Stimulated activated CD8-positive, alpha-beta memory T cell treated with anti-CD3 and anti-CD28 coated beads, Interleukin-4, amount 100 ng/mL, for 48 hours (primary cell): ENCODE results near the gene XPO6.

Experiments
- DNase-seq: peaks from one replicate; pipeline ENCODE4 v3.0.0-alpha.2; 2020

XPO6 gene

DNA sequence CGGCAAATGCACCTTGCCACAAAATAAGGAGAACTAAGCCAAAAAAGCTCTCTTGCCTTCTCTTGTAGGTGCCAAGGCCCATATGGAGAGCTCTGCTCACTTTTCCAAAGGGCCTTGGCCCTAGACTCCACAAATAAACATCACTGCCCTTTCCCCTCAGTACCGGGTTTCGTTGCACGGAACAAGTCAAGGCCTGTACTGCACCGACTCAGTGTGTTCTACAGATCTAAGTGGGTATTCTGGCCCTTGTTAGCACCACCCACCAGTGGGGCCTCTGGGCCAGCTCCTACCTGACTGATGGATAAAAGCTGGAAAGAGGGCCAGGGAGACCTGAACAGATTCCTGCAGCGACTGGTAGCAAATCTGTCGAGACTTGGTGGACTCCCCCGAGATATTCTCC lies 104.5 kb downstream of the XPO6 start:
- DNase-seq, result no peak

DNA sequence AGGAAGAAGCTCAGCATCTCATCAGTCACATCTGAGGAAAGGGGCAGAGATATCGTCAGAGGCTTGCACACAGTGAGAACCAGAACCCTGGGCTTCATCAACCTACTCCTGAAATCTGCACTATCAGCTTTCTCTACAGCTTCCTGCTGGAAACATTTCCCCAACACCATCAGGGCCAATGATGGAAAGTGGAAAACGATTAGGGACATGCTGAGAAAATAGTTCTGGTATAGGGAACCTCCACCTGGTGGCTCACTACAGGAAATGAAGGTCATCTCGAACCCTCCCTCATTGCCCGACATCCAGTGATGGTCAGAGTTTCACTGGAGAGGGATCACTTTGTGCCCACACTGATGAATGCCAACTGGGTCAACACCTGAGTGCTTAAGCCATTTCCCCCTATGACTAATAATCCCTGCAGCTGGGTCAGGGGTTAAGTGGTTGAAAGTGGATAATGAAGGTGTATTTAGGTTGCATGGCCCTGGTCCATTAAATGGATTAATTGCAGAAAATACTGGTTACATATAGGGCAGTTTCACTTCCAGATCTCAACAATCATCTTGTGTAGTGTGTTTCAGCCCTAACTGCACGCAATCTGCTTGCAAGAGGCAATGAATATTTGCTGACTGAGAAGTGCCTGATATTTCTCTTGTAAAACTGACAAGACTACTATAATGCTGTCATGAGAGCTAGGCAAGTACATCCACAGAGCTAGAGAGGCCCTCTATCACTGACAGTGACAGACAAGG lies 105.1 kb downstream of the XPO6 start:
- DNase-seq, result no peak

DNA sequence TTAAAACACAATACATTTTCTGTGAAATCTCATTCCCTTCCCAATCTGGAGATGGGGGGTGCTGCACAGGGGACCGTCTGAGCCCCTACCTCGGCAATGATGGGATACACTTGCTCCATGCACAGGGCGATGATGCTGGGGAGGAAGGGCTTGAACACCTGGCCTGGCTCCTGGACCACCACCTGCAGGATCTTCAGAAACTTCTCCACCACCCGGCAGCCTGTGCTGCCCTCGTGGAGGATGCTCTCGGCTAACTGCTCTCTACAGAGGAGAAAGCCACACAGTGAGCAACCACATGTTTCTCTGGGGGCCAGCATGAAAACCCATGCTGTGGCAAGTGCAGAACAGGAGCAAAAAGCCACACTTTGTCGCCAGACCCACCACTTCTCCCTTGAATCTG lies 105.8 kb downstream of the XPO6 start:
- DNase-seq, result no peak

DNA sequence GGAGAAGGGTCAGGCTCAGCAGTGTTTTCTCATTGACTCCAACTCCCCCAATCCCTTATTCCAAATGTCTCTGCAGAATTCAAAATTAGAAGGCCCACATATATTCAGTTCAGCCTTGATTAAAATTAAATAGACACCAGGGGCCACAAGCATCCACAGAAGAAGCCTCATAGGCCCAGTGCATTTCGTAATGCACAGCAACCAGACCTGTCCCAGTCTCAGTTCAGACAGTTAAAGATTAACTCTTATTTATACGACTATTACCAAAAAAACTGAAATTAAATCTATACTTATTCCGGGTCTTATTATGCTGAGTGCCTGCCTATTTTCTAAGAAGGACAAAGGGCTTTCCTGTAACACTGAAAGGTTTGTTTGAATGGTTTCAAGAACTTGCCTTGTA lies 106.5 kb downstream of the XPO6 start:
- no peak for DNase-seq

DNA sequence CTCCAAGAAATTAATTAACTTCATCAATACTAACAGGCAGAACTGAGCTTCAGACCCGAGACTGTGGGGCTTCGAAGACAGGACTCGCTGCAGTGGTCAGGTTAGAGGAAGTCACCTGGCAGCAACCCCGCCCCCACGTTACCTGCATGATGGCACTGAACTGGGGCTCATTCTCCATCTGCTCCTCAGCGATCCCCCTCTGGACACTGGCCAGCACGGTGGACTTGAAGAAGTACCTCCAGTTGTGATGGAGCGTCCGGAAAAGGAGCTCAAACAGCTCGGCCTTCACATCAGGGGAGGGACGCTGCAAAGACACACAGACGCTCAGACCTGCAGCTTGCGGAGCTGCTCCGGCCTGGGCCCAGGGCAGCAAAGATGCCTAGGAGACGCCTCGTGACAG lies 107.4 kb downstream of the XPO6 start:
- DNase-seq, result no peak

DNA sequence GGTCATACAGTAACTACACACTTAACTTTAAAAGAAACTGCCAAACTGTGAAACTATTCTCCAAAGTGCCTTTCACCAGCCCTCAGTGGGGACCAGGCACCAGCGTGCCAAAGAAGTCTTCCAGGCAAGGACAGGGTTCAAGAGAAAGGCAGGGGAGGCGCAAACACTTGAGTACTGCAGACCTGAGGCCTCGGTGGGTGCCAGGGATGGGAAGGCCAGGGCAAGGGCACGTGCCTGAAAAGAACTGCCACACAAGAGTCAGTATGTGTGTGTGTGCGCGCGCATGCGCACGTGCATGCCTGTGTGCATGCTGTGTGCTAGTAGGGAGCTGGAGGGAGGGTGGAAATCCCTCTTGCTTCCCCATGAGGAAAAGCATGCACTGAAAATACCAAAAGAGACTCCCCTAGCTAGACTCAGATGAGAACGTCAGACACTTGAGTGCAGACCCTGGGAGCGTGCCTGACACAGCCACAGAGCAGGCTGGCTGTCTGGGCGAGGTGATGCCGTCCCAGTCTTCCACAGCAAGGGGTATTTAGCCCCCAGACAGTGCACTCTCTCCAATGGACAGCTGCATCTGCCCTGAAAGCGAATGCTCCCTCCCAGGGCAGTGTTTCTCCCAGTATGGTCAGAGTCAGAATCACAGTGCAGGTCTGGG lies 108.1 kb downstream of the XPO6 start:
- no peak for DNase-seq

DNA sequence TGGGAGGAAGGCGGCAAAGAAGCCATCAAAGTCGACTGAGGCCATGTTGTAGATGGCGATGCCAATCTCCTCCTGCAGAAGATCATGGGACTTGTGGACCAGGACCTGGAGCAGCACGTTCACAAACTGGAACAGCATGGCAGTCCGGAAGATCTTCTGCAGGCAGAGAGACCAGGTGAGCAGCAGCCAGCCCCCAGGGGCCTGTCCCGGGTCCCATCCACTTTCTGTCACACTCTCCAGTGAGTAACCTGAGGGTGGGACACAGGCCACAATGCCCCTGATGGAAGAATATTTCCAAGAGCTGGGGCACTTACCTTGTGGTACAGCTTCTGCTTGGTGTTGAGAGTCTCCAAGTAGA lies 110.3 kb downstream of the XPO6 start:
- DNase-seq, result no peak

DNA sequence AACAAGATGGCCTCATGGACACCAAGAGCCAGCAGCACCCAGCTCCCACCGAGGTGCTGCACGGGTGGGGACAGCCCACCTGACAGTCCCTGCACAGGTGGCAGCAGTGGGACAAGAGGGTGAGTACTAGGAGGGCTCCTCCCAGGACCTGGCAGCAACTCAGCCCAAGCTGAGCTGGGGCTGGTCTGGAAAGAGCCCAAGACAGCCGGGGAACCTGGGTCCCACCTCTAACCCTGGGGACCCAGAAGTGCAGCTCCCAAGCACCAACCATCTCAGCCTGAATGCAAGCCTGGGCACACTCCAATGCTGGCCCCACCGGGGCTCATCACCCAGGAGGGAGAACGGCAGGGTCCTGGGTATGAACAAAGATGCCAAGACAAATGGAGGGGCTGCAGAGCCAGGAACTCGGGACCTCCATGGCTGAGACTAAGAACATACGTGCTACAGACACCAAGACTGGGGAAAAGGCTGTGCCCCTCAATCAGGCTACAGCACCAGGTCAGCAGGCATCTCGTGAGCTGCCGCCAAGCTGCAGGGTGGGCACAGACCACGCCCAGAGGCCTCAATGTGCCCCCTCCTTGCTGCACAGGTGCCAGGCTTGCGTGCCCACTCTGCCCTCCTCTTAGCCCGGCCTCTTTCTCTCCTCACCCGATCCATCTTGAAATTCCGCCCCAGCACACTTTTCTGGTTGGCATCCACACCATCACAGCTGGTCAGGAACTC lies 110.8 kb downstream of the XPO6 start:
- DNase-seq, result no peak

DNA sequence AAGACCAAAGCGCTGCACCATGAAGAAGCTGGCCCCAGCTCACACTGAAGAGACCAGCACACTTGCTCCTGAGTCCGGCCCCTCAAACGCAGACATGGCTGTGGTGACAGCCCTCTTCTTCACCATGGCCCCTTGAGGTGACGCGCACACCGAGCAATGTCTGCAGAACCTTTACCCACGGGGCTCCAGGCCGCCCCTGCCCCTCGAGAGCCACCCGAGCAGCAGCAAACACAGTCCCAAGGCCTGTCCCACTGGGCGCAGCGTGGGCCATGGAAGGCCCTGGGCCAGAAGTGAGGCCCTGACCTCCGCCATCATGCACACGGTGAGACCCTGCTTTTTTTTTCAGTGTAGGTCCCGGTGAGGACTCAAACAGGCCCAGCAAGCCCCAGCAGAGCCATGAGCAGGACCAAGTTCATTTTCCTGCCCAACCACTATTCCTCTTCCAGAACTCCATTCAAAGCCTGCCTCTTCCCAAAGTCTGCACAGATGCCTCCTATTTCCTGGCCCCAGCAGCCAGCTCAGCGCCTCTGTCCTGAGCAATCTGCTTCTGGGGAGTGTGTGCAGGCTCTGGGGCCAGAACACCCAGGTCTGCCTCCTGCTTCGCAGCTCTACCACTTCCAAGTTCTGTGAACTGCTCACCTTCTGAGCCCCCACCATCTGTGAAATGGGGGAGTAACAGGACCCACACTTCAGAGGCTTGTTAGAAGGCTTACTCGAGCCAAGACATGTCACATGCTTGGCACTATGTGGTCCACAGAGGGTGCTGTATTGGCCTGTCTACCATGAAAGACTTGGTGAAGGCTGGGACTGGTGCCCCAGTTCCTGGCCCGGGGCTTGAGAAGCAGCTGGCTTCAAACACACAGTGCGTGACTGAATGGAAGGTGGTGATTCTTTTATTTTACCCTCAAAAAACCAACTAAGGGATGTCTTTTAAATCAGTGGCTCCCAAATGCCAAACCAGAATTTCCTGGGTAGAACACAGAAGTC lies 112.5 kb downstream of the XPO6 start:
- no peak for DNase-seq

DNA sequence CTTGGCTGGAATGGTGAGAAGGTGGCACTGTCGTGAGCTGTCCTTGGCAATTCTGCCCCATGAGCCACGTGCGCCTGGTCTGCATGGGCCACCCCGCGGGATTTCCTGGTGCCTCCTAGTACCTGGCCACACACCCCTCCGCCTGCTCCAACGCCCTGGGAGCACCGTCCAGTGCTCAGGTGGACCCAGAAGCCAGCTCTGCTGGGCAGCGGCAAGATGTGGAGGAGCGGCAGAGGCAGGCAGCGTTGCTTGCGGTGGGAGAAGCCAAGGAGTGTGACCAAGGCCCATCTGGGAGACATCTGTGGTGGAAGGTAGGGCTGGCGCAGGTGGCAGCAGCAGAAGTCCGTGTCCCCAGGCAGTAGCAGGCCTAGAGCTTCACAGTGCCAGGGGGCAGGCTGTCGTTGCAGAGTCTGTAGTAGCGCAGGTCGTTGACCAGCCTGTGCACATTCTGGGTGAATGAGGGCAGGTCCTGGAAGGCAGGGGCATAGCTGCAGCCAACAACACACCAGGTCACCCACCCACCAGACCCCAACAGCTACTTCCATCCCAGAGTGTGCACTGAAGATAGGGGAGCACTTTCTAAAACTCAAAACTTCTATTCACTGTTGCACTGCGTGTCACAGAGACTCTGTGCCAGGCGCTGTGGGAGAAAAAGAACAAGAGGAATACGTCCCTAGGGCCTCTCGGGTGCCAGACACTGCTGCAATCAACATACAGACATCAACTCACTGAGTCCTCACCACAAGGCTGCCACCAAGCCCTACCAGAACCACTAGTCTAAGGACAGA lies 113.4 kb downstream of the XPO6 start:
- DNase-seq, result no peak

DNA sequence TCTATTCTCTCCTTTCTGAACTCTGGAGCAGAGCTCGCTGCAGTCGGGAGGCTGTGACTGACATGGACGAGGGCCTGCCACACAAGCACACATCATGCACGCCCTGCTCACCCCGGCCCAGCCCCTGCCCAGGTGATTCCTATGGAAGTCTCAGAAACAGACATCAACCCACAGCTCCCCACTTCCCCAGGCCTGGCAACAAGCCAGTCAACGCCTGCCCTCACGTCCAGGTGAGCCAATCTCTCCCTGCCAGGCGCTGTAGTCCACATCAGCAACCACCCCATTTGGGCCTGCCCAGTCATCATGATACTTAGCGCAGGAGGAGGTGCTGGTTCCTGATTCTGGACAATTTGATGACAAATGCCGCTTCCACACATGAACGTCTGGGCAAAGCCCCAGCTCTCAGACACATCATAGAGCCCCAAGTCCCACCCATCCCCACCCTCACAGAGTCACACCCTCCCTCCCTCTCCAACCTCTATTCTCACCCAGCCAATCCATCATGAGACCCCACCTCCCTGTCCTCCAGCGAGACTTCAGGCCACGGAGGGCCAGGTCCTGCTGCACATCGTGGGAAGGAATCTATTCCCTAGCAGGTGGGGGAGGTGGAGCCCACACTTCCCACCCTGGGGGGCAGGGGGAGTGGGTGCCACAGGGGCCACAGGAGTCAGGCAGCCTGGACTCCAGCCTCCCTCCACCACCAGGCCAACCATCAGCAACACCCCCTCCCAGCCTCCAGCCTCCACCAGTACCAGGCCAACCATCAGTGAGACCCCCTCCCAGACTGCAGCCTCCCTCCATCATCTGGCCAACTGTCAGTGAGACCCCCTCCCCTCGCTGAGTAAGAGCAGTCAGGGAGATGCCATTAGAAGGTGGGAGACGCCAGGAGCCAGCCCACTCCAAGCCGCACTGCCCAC lies 114.5 kb downstream of the XPO6 start:
- DNase-seq, result no peak

DNA sequence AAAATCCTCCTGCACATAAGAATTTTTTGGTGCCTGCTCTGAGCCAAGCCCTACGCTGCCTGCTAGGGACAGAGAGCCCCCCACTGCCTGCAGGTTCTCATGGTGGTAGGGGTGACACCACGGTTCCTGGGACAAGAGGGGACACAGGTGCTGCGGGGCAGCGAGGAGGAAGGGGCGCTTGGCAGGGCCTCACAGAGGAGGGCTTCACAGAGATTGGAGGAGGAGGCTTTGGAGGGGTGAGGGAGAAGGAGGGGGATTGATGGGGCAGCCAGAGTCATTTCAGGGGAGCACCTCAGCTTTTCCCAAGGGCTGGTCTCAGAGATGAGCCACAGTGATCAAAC lies 118.4 kb downstream of the XPO6 start:
- no peak for DNase-seq

DNA sequence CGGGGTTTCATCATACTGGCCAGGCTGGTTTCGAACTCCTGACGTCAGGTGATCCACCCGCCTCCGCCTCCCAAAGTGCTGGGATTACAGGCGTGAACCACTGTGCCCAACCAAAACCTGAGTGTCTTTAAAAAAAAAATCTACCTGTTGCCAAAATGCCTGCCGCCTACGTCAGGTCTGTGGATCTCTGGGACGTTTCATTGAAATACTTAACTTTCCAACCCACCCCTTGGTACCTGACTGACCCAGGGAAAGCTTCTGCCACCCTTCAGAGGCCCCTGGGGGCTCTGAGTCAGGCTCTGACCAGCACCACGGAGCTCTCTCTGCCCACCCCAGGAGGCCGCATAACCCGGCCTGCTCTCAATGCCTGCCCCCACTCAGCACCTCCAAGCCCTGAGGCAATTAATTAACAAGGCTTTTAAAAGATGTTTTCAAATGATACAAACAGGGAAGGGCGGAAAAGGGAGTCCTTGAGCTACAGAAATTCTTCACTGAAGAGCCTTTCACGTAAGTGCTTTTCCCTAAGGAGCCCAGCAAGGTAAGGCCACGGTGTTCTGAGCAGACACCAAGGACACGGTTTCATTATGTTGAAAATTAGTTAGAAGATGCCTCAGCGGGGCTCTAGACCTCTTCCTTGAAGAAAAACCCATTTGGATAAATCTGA lies 118.9 kb downstream of the XPO6 start:
- DNase-seq, result no peak

DNA sequence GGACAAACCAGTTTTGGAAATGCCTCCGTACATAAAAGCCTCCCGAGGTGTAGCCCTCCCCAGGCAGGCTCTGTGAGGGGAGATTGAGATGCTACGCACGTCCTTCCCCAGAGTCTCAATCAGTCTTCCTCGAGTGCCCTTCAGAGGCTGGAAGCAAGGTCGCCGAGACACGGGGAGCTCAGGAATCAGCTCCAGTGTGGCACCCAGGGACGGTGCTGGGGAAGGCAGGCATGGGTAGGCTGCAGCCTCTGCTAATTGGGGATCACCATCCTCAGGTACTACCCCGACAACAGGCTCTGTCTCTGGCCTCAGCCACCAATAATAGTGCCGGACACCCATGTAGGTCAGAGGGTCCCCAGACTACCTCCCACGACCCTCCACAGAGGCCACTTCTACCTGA lies 120.1 kb downstream of the XPO6 start:
- DNase-seq, result no peak

DNA sequence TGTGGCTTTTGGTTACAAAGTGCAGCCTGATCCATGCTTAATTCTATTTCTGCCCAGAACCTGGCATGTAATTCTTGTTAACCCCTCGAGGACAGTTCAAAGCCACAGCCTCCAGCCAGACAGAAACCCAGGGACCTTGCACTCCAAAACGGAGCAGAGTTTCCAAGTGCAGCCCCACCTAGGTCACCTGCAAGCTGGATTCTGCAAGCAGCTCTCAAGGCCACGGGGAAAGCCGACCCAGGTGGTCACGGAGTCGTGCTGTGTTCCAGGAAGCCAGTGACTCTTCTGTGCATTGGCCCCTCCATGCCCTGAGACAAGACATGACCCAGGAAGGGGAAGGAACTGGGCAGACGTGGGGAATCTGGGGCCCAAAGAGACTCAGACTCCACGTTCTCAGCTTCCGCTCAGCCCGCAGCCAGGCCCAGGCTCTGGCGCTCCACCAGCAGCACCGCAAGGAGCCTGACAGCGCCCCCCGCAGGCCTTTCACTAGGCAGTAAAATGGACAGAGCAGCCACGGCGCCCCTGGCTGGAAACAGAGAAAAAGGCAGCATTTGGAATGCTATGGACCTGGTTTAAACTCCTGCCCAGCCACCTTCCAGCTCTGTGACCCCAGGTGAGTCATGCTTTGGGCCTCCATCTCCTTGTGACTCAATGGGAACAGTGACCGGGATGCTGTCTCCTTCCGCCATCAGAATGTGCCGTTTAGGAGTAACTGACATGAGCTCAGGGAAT lies 121.0 kb downstream of the XPO6 start:
- DNase-seq, result no peak

DNA sequence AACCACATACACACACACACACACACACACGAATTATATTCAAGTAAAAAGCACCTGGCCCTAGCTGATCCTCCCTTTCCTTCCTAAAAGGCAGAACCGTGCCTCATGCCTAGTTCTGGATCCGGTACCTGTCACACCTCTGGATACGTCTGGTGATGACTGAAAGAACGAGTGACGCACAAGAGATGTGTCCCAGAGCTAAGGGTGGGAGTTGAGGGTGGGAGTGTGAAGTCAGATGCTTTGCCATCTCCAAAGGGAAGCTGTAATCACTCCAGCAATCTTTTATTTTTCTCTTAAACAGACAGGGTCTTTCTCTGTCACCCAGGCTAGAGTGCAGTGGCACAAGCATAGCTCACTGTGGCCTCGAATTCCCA lies 121.8 kb downstream of the XPO6 start:
- DNase-seq, result no peak

DNA sequence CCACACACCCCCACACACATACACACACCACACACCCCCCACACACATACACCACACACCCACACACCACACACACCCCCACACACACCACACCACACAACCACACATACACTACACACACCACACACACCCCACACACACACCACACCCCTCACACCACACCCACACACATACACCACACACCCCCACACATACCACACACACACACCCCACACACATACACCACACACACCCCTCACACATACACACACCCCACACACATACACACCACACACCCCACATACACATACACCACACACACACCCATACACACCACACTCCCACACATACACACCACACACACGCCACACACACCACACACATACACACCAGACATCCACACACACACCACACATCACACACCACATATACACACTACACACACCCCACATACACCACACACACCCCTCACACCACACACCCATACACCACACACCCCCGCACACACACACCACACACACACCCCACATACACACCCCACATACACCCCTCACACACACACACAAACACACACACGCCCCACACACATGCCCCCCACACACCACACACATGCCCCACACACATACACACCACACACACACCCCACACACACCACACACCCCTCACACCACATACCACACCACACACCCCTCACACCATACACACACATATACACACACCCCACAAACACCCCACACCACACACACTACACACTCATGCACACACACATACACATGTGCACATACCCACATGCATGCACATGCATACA lies 122.4 kb downstream of the XPO6 start:
- DNase-seq, result no peak

DNA sequence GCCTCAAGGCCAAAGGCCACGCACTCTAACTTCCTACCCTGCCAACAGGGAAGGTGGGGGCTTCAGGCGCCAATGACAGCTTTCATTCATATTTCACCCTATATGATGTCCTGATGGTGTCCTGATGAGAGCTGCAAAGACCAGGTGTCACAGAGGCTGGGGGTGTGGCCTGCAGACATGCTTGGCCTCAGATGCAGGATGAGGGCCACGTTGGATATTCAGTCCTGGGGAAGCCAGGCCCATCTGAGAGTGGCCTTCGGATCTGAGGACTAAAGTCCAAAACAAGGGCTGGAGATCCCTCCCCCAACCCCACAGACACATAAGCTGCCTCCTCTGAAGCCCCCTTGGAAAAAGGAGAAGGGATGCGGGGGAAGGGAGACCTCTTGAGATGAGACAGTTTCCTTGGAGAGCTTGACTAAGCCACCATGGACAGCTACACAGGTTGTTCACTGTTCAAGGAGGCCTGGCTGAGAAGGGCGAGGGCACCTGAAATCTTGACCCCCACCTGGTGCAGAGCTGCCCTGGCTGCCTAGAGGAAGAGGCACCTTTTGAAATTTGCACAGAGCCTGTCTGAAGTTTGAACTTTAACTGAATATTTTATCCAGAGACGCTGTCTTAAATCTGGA lies 124.0 kb downstream of the XPO6 start:
- no peak for DNase-seq
